Measurements from ENCODE around the gene PDE8B. TPM values are rescaled to one million over a fixed set of nuclear protein-coding genes. Genes with fewer than 3 reads are reported as not detected.

PDE8B gene
- total RNA-seq, 1 experiment from 2014 or later = 0.17 TPM

- ATAC-seq (no peak), DNase-seq (ENCODE audit: low read depth, low spot score) (no peak)
- intact Hi-C loops (cut with micrococcal nuclease) = no loop called here
- H3K9me3 ChIP-seq (ENCODE audit: control insufficient read depth in 1 of 2, insufficient read depth in 1 of 2, low read depth in 1 of 2, low read length in 2 of 2) = no peaks in the 10 kb centered on the region
- peaks cover 5% of the 10 kb centered on the region; the same call in 1 of the 2 replicates for H3K27me3 ChIP-seq (ENCODE audit: insufficient read depth, low read length)
- CTCF ChIA-PET = no interaction called here
- H3K79me2 ChIP-seq (ENCODE audit: insufficient read depth, low read length) = no peaks in the 10 kb centered on the region
- H3K9me2 ChIP-seq (ENCODE audit: insufficient read depth) = no peaks in the 10 kb centered on the region
- no peak overlapping the region for H3K4me3 ChIP-seq (replicated peaks in 1 of 2; ENCODE audit: low read depth in 1 of 2, low read length in 2 of 2)
- no peak overlapping the region for H2AFZ ChIP-seq (ENCODE audit: low read depth, low read length, poor library complexity, severe bottlenecking)
- H3K27ac ChIP-seq (ENCODE audit: low read depth, low read length) = no peak overlapping the region
- H4K20me1 ChIP-seq (ENCODE audit: insufficient read depth) = no peaks in the 10 kb centered on the region
- H3K9ac ChIP-seq (ENCODE audit: low read length) = no peak overlapping the region
- no TSS peak for BruUV-seq (replicated peaks)
- POLR2A ChIA-PET = no interaction called here
- H3K4me2 ChIP-seq (ENCODE audit: low read length) = no peak overlapping the region
- TF ChIP-seq SRF (IDR thresholded peaks at IDR 0.05; ENCODE audit: low read depth) (no peak), RAD21 (IDR thresholded peaks at IDR 0.05; ENCODE audit: low read depth) (no peak), SIN3A (IDR thresholded peaks at IDR 0.05; ENCODE audit: low read depth) (no peak), CBX3 (IDR thresholded peaks at IDR 0.05; ENCODE audit: low read depth) (no peak), MAX (IDR thresholded peaks at IDR 0.05) (no peak), SP1 (IDR thresholded peaks at IDR 0.05; ENCODE audit: low read depth) (no peak)
- H3K4me1 ChIP-seq (ENCODE audit: control insufficient read depth in 1 of 2, insufficient read depth in 2 of 2, low read length in 2 of 2) = no peaks in the 10 kb centered on the region
- H3K36me3 ChIP-seq (ENCODE audit: control insufficient read depth in 1 of 2, insufficient read depth in 2 of 2, low read length in 2 of 2) = no peaks in the 10 kb centered on the region
- RAD21 ChIA-PET (ENCODE audit: low non-redundant PET in 1 of 2, low total read pairs in 2 of 2, uncharacterized antibody in 2 of 2, unreplicated experiment in 2 of 2) = no interaction called here
Observed at GRCh38 chr5:77333451-77334123, 123.1 kb downstream of the PDE8B start.

- CTCF ChIA-PET = no interaction called here
- DNase-seq (ENCODE audit: low read depth, low spot score) (no peak), ATAC-seq (no peak)
- Histone ChIP-seq H4K20me1 (ENCODE audit: insufficient read depth) (no peaks in the 10 kb centered on the region), H2AFZ (ENCODE audit: low read depth, low read length, poor library complexity, severe bottlenecking) (no peak overlapping the region), H3K9ac (ENCODE audit: low read length) (no peak overlapping the region), H3K79me2 (ENCODE audit: insufficient read depth, low read length) (no peaks in the 10 kb centered on the region), H3K9me2 (ENCODE audit: insufficient read depth) (no peaks in the 10 kb centered on the region), H3K9me3 (ENCODE audit: control insufficient read depth in 1 of 2, insufficient read depth in 1 of 2, low read depth in 1 of 2, low read length in 2 of 2) (no peaks in the 10 kb centered on the region), H3K27me3 (ENCODE audit: insufficient read depth, low read length) (no peaks in the 10 kb centered on the region), H3K4me2 (ENCODE audit: low read length) (no peak overlapping the region), H3K27ac (ENCODE audit: low read depth, low read length) (no peak overlapping the region), H3K4me1 (ENCODE audit: control insufficient read depth in 1 of 2, insufficient read depth in 2 of 2, low read length in 2 of 2) (no peaks in the 10 kb centered on the region), H3K36me3 (ENCODE audit: control insufficient read depth in 1 of 2, insufficient read depth in 2 of 2, low read length in 2 of 2) (no peaks in the 10 kb centered on the region), H3K4me3 (replicated peaks in 1 of 2; ENCODE audit: low read depth in 1 of 2, low read length in 2 of 2) (no peak overlapping the region)
- no peak for TF ChIP-seq CTCF (IDR thresholded peaks at IDR 0.05 in 2 of 3, conservative IDR thresholded peaks at IDR 0.05 in 1 of 3; ENCODE audit: borderline replicate concordance in 1 of 3, insufficient read depth in 1 of 3, low read depth in 2 of 3, low read length in 2 of 3)
- no peak for TF ChIP-seq POLR2A (IDR thresholded peaks at IDR 0.05; ENCODE audit: borderline replicate concordance, extremely low read depth, insufficient read depth, insufficient read length)
- POLR2A ChIA-PET = no interaction called here
- RAD21 ChIA-PET (ENCODE audit: low non-redundant PET in 1 of 2, low total read pairs in 2 of 2, uncharacterized antibody in 2 of 2, unreplicated experiment in 2 of 2) = no interaction called here
- intact Hi-C loops (cut with micrococcal nuclease) = no loop called here
- no TSS peak for BruUV-seq (replicated peaks)
Observed at GRCh38 chr5:77337246-77337645, 126.8 kb downstream of the PDE8B start.

Measured in HCT116 (cell line).